NCI-H1417 (cell line): ENCODE measurements around the gene PLSCR2.
"Not testable (repeated sequence)": the region's sequence is repeated elsewhere in the genome, so short reads cannot be mapped to it uniquely, and the experiment has no call there.

ENCODE experiments used
- DNase-seq, 3 experiments: peaks; one replicate each; lab custom pipeline; 2025; lab: John Stamatoyannopoulos, UW

Gene PLSCR2

DNA sequence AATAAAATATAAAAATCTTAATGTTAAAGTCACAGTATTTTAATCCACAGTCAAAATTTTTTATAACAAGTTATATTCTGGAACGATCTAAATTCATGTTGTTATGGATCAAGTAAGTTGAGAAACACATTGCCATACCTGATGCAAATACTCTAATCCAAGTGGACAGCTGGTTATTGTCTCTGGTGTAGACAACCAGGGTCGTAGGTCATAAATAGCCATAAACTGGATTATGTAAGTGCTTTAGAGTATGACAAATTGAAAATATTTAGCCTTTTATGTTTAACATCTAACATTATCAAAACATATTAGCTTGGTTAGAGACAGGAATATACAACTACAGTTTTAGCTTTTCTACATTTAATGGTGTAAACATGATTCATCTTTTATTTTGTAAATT is 53.0 kb downstream of the PLSCR2 start:
- DNase-seq = no peak

DNA sequence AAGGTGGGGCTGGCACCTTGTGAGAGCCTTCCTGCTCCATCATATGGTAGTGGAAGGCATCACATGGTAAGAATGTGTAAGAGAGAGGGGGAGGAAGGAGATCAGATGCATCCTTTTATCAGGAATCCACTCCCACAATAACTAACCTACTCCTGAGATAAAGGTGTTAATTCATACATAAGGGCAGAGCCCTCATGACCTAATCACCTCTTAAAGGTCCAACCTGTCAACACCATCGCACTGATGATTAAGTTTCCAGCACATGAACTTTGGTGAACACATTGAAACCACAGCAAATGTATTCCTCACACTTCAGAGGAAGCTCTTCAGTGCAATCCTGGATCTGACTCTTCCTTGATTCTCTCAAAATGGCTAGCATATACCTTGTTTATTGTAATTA is 55.4 kb downstream of the PLSCR2 start:
- DNase-seq = no peak

DNA sequence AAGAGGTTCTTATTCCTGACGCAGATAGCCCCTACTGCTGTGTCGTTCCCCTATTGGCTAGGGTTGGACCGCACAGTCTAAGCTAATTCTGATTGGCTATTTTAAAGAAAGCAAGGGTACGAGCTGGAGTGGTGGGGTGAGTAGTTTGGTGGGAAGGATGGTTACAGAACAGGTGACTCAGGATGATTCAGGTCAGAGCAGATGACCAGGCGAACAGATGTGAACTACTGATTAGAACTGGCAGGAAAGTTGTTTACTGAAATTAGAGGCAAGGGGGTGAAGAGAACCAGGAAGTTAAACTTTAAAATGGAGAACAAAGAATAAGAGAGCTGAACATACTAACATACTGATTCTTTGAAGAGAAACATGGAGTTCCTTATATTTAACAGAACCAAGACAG is 56.6 kb downstream of the PLSCR2 start:
- not testable (repeated sequence) for DNase-seq

DNA sequence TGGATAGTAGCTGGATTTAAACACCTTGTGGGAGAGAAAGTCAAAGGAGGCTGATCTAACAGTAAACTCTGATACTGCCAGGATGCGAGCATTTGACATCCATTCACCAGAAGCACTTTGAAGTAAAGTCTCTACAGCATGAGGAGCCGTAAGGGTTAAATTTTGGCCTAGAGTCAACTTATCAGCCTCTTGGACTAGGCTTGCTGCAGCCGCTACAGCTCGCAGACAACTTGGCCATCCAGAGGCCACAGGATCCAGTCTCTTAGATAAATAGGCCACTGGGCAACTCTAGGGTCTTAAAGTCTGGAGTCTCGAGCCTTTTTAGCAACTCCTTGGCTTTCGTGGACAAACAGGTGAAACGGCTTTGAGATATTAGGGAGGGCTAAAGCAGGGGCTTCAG is 61.4 kb downstream of the PLSCR2 start:
- no peak for DNase-seq

DNA sequence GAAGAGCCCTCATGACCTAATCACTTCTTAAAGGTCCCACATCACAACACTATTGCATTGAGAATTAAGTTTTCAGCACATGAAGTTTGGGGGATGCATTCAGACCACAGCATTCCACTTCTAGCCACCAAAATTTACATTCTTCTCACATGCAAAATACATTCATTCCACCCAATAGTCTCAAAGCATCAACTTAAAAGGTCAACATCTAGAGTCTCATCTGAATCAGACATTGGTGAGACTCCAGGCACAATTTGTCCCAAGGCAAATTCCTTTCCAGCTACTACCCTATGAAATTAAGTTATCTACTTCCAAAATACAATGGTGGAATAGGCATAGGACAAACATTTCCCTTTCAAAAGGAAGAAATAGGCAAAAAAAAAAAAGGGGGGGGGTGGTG is 64.9 kb downstream of the PLSCR2 start:
- no peak for DNase-seq

DNA sequence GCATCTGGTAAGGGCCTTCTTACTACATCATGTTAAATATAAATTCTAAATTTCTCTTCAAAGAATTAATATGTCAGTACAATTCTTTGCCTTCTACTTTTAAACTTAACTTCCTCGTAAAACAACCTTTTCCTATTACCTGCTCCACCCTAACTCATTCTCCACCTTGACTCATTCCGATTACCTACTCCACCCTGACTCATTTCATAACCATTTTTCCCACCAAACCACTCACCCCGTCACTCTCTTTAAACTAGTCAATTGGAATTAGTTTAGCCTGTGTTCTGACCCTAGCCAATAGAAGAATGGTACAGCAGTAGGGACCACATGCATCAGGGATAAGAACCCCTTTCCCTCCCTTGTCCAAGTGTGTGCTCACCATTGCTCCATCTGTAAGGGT is 65.6 kb downstream of the PLSCR2 start:
- no peak for DNase-seq

DNA sequence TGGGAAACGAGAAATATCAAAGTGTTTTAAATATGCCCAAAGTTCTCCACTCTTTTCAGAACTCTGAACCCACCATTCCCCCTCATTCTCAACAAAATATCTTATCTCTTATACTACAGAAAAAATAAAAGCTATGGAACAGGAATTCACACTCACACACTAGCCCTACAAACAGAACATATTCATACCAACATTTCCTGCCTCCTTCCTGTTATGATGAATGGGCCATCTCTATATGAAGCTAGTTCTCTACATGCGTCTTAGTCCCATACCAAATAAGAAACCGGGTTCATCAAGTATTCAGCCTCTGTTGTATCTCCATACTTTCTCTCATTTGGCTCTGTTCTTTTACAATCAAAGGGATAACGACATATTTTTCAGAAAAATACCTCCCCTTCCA is 72.6 kb downstream of the PLSCR2 start:
- no peak for DNase-seq

DNA sequence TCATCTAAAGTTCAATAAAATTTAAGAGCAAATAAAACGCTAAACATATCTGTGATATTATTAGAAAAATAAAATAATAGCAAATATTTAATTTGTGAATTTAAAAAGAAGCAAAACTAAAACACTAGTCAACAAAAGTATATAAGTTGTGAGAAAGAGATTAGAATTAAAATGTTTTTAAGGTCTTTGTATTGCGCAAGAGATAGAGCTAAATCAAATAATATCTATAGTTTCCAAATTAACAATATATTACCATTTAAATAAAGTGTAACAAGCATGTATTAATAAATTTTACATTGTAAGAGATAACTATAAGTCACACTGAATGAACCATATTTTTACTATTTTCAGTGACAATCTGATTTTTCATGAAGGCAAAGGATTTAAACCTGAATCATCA is 74.2 kb downstream of the PLSCR2 start:
- no peak for DNase-seq

DNA sequence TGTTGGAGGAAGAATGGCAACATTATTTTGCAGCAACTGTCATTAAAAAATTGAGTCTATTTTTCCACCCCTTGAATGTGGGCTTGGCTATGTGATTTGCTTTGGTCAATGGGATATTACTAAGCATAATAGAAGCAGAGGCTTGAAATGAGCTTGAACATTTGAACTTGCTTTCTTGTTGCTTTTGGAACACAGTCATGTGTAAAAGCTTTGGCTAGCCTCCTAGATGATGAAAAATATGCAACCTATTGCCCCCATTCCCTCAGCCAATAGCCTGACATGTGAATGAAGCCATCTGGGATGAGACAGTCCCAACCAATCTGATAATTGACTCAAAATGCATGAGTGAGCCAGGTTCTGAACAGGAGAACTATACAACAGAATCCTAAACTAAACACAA is 78.4 kb downstream of the PLSCR2 start:
- no peak for DNase-seq

DNA sequence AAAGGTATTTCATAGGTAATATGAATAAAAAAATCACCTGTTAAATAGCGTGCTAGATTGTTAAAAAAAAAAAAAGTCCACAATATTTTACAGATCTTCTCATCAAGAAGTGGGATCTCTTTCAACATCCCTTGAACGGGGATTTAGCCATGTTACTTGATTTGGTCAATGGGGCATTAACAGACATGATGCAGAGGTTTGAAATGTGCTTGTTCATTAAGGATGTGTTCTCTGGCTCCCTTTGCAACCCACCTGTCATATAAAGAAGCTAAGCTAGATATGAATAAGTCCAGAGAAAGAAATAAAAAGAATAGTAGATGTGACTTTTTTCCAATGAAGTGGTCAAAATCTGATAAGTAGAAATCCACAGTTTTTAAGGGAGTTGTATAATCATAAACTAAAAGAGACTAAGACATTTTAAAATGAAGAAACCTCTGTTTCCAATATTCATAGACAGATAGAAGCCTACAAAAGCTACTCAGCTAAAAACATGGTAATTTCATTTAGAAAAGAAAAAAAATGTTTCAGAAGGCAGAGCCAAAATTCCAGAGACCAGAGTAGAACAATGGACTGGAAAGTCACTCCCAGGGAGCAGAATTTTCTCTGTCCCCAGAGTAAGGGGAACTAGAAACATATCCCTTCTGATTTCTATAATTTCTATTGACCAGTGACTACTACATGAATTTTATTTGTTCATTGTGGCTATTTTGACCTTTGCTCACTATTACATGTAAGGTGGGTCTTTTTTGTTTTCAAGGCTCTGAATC is 79.2 kb downstream of the PLSCR2 start:
- no peak for DNase-seq

DNA sequence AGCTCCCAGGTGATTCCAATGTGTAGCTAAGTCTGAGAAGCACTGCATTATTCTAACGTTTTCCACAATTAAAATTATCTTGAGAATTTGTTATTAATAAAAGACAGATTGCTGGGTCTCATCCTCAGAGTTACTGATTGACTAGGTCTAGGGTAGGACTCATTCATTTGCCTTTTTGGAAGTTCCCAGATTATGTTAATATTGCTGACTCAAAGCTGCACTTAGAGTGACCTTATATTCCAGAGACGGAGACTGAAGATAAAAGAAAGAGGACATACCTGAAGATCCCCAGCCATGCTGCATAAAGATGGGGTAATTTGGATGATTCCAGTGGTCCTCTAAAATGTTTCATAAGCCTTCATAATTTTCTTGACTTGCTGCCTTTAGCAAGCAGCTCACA is 81.8 kb downstream of the PLSCR2 start:
- DNase-seq = no peak

DNA sequence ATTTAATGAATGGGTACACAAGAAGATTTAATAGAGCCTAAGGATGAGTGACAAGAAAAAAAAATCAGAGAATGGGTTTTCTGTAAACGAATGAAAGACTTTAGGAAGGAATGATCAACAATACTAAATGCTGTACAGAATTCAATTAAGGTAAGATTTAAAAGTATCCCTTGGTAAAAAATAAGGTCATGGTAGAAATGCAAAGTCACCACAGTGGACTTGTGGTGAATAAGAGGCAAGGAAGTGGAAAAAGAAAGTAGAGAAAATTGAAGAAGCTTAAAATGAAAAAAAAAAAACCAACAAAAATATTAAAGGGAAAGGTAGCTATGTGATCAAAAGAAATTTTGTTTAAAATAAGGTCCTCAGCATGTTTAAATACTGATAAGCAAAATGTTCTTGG is 82.4 kb downstream of the PLSCR2 start:
- DNase-seq = no peak

DNA sequence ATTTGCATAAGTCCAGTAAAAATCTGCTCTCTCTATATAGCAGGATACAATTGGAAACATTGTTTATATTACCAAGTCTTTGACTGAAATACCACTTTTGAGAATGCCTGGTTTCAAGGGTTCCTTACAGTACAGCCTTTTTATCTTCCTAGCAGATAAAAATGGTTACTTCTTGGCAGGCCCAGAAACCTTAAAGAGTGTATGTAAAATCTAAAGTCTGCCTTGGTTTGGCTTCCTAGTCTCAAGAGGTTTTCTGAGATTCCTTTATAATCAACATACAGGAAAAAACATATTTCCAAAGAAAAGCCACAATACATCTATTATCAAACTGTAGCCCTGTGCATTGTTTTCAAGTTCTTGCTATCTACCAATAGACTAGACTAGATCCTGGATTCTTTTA is 84.6 kb downstream of the PLSCR2 start:
- no peak for DNase-seq
